Hindlimb muscle (tissue), 1 donor: ENCODE results near the gene PTPN4. TPM values are rescaled to one million over a fixed set of nuclear protein-coding genes. Genes with fewer than 3 reads are reported as not detected.
"Not testable (repeated sequence)": the region's sequence is repeated elsewhere in the genome, so short reads cannot be mapped to it uniquely, and the experiment has no call there.

Experiments used
- DNase-seq: peaks from one replicate; pipeline ENCODE4 v3.0.0-alpha.2; 2013
- polyA plus RNA-seq: library from polyadenylated mRNA; unstranded; fragments of 120-200 nt; gene quantifications from one replicate; pipeline ENCODE4 v1.2.1, GENCODE V29; 2013; ENCODE audit not compliant: insufficient read length

Gene PTPN4
- polyA plus RNA-seq, 1 donor, result 16.4 TPM

GRCh38 chr2:119958670-119959268, 199.0 kb downstream of the PTPN4 start:
- no peak for DNase-seq

- no peak for DNase-seq
Observed at GRCh38 chr2:119960821-119961220, 201.1 kb downstream of the PTPN4 start.

- DNase-seq, result no peak
Observed at GRCh38 chr2:119981896-119982295, 222.2 kb downstream of the PTPN4 start.

- DNase-seq, result no peak
Observed at GRCh38 chr2:119982506-119982905, 222.8 kb downstream of the PTPN4 start.

- no peak for DNase-seq
Observed at GRCh38 chr2:119983108-119983507, 223.4 kb downstream of the PTPN4 start.

GRCh38 chr2:119996148-119996547, 236.4 kb downstream of the PTPN4 start:
- DNase-seq, result no peak

- not testable (repeated sequence) for DNase-seq
Observed at GRCh38 chr2:119996896-119997891, 237.5 kb downstream of the PTPN4 start.

GRCh38 chr2:120001471-120001870, 241.7 kb downstream of the PTPN4 start:
- no peak for DNase-seq

GRCh38 chr2:120004254-120004653, 244.5 kb downstream of the PTPN4 start:
- no peak for DNase-seq

GRCh38 chr2:120005834-120006521, 246.3 kb downstream of the PTPN4 start:
- DNase-seq, result no peak

GRCh38 chr2:120007851-120008250, 248.1 kb downstream of the PTPN4 start:
- DNase-seq, result no peak

GRCh38 chr2:120012363-120012762, 252.6 kb downstream of the PTPN4 start:
- no peak for DNase-seq

GRCh38 chr2:120012771-120013596, 253.3 kb downstream of the PTPN4 start, which contains the start of gene EPB41L5:
Gene EPB41L5 (plus strand): TSS chr2:120013077. CDS start chr2:120019085, 6,008 bp downstream.
- peak; percentile 96 for DNase-seq

- peak; percentile 6 for DNase-seq
Observed at GRCh38 chr2:120013597-120014223, 254.0 kb downstream of the PTPN4 start.

- DNase-seq, result no peak
Observed at GRCh38 chr2:120014226-120014980, 254.7 kb downstream of the PTPN4 start.

GRCh38 chr2:120016800-120017199, 257.1 kb downstream of the PTPN4 start:
- no peak for DNase-seq

GRCh38 chr2:120017201-120017600, 257.5 kb downstream of the PTPN4 start:
- DNase-seq, result no peak

GRCh38 chr2:120018549-120018948, 258.8 kb downstream of the PTPN4 start:
- DNase-seq, result no peak

- no peak for DNase-seq
Observed at GRCh38 chr2:120020554-120020953, 260.8 kb downstream of the PTPN4 start.

- not testable (repeated sequence) for DNase-seq
Observed at GRCh38 chr2:120022505-120022904, 262.8 kb downstream of the PTPN4 start.

GRCh38 chr2:120026890-120027289, 267.2 kb downstream of the PTPN4 start:
- no peak for DNase-seq
